OCI-LY7 (cell line): Measurements from ENCODE around the gene ETFRF1.

Experiments
- CTCF ChIP-seq: fragments of 200-600 bp; sonication (generic); conservative IDR thresholded peaks from 2 replicates; pipeline ENCODE4 v1.5.1; 2014; ENCODE audit warnings: mild to moderate bottlenecking, antibody characterized with exemption, low read length, moderate library complexity, mixed read lengths
- EZH2phosphoT487 ChIP-seq: fragments of 200-600 bp; sonication (generic); IDR thresholded peaks from 2 replicates; pipeline ENCODE4 v1.6.1; 2018; ENCODE audit warnings: low read depth, borderline replicate concordance, mild to moderate bottlenecking, mixed run types, antibody characterized with exemption, low read length, moderate library complexity, mixed read lengths

GRCh38 chr12:25186788-25187402, 8.1 kb upstream of the ETFRF1 start:
- TF ChIP-seq CTCF (no peak), EZH2phosphoT487 (no peak)
